Measurements from ENCODE around the gene CDC45.

DNA sequence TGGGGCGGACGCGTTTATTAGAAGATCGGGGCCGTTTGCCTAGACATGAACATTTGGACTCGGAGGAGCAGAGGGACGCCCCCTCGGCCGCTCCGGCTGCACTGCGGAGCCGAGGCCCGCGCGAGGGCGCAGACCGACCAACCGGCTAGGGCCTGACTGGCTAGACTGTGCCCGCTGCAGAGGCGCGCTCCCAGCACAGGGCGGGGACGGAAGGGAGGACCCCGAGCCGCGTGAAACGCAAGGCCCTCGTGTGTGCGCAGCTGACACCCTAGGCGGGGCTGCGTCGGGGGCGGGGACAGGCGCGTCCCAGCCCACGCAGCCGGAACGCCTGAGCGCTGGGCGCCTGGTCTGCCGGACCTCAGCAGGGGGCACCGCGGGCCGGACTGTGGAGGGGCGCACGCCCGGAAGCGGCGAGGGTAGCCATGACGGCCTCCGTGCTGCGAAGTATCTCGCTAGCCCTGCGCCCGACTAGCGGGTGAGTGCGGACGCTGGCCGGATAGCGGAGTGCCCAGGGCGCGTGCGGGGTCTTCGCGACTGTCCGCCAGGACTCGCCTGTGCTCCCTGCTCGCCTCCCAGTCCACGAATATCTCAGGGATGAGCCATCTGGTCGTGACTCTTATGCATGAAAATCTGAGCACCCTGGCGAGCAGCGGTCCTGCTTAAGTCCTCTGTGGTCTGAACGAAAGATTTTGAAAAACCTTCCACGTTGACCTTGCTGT is 47.4 kb upstream of the CDC45 start, which contains the start of gene MRPL40:
- TF ChIP-seq POLR2A (IDR thresholded peaks at IDR 0.05), result peak in 1 of 2 donors; percentile 86
- TF ChIP-seq, protein P1, sequence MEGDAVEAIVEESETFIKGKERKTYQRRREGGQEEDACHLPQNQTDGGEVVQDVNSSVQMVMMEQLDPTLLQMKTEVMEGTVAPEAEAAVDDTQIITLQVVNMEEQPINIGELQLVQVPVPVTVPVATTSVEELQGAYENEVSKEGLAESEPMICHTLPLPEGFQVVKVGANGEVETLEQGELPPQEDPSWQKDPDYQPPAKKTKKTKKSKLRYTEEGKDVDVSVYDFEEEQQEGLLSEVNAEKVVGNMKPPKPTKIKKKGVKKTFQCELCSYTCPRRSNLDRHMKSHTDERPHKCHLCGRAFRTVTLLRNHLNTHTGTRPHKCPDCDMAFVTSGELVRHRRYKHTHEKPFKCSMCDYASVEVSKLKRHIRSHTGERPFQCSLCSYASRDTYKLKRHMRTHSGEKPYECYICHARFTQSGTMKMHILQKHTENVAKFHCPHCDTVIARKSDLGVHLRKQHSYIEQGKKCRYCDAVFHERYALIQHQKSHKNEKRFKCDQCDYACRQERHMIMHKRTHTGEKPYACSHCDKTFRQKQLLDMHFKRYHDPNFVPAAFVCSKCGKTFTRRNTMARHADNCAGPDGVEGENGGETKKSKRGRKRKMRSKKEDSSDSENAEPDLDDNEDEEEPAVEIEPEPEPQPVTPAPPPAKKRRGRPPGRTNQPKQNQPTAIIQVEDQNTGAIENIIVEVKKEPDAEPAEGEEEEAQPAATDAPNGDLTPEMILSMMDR (IDR thresholded peaks at IDR 0.05), result peak in 4 of 12 donors; percentile 15 to 28 (median 21)
